Measurements from ENCODE around the gene VPREB1.

DNA sequence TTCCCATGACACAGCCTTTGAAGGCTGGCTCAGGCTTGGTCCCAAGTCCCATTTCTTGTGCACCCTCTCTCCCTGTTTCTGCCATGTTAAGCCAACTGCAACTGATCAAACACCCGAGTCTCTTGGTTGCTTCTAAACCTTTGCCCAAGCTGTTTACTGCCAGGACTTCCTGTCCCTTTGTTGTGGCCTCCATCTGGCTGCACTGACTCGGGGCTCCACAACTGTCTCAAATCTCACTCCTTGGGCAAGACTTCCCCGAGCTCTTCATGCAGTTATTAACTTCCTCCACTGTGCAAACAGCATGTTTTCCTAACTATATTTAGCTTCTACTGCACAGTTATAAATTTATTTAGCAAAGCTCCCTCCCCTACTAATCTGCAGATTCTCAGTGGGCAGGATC lies 4.3 kb downstream of the VPREB1 start:
- TF ChIP-seq POLR2AphosphoS5 (IDR thresholded peaks at IDR 0.05; ENCODE audit: low read depth, low read length) (no peak), POLR2A (IDR thresholded peaks at IDR 0.05; ENCODE audit: low read depth, low read length) (no peak)
